22Rv1 (cell line): Measurements from ENCODE around the gene MKKS.

Experiments
- ZFX ChIP-seq: fragments of 450-650 bp; IDR thresholded peaks from 2 replicates; pipeline ENCODE4 v1.6.1; 2017; ENCODE audit warnings: antibody characterized with exemption, borderline replicate concordance
- TF ChIP-seq, protein P1 (sequence below): fragments of 450-650 bp; IDR thresholded peaks from 2 replicates; pipeline ENCODE4 v1.5.1; 2017; ENCODE audit warnings: mild to moderate bottlenecking

GRCh38 chr20:10398834-10399369 is 35.1 kb downstream of the MKKS start:
- TF ChIP-seq, protein P1, sequence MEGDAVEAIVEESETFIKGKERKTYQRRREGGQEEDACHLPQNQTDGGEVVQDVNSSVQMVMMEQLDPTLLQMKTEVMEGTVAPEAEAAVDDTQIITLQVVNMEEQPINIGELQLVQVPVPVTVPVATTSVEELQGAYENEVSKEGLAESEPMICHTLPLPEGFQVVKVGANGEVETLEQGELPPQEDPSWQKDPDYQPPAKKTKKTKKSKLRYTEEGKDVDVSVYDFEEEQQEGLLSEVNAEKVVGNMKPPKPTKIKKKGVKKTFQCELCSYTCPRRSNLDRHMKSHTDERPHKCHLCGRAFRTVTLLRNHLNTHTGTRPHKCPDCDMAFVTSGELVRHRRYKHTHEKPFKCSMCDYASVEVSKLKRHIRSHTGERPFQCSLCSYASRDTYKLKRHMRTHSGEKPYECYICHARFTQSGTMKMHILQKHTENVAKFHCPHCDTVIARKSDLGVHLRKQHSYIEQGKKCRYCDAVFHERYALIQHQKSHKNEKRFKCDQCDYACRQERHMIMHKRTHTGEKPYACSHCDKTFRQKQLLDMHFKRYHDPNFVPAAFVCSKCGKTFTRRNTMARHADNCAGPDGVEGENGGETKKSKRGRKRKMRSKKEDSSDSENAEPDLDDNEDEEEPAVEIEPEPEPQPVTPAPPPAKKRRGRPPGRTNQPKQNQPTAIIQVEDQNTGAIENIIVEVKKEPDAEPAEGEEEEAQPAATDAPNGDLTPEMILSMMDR: no peak
- TF ChIP-seq ZFX: no peak
